HCT116 (cell line): ENCODE data around the gene TMOD1. TPM values are rescaled to one million over a fixed set of nuclear protein-coding genes. Genes with fewer than 3 reads are reported as not detected.

Source experiments
- ATAC-seq: fragments of 200-7000 bp; cut with Tn5 transposase; 2 replicates; pipeline ENCODE4 v1.9.1; 2020; ENCODE audit warnings: mild to moderate bottlenecking, moderate library complexity
- BruUV-seq: library from RNA; stranded (reverse); fragments of 400-500 nt; replicated peaks from 2 replicates; lab custom pipeline; 2021; lab: Mats Ljungman, UMichigan
- CTCF ChIA-PET: fragments of 300-600 bp; sonication (Branson Sonifier 250); formaldehyde crosslinking; loops from one replicate; lab custom pipeline; 2021; ENCODE audit warnings: antibody characterized with exemption; lab: Charles Lee
- POLR2A ChIA-PET: fragments of 300-600, 350-600 bp; sonication (Branson Sonifier 250); formaldehyde crosslinking; loops from one replicate; lab custom pipeline; 2021; ENCODE audit warnings: antibody characterized with exemption; lab: Charles Lee
- RAD21 ChIA-PET, 2 experiments: fragments of 300-600 bp; sonication (Branson Sonifier 250); formaldehyde crosslinking; loops; one replicate each; lab custom pipeline; 2023; ENCODE audit warnings: low total read pairs in 2 of 2; ENCODE audit not compliant: uncharacterized antibody in 2 of 2, unreplicated experiment in 2 of 2, low non-redundant PET in 1 of 2; lab: Charles Lee
- DNase-seq: peaks from one replicate; pipeline ENCODE4 v3.0.0-alpha.2; 2010; ENCODE audit warnings: low read depth, low spot score
- H2AFZ ChIP-seq: fragments of 200-600 bp; shearing (Covaris generic), sonication (generic); 2 replicates; pipeline ENCODE4 v1.6.1; 2017; ENCODE audit warnings: low read depth, mixed run types, mixed read lengths, antibody characterized with exemption, low read length; ENCODE audit not compliant: poor library complexity, severe bottlenecking
- H3K27ac ChIP-seq: 2 replicates; pipeline ENCODE4 v1.5.1; 2012; ENCODE audit warnings: low read depth, low read length
- H3K27me3 ChIP-seq: fragments of 200-600 bp; sonication (generic); 2 replicates; pipeline ENCODE4 v1.6.1; 2016; ENCODE audit warnings: mixed run types, low read length, mixed read lengths; ENCODE audit not compliant: insufficient read depth
- H3K36me3 ChIP-seq, 2 experiments: fragments of 200-500 bp in 1 of 2; fragments of 200-600 bp in 1 of 2; sonication (Bioruptor generic) in 1 of 2; sonication (generic) in 1 of 2; 2 replicates each; pipeline versions ENCODE4 v1.5.1 to v1.6.1; 2014 to 2016; ENCODE audit warnings: low read length in 2 of 2, inconsistent platforms in 1 of 2, mixed read lengths in 1 of 2, mixed run types in 1 of 2; ENCODE audit not compliant: insufficient read depth in 2 of 2, control insufficient read depth in 1 of 2
- H3K4me1 ChIP-seq, 2 experiments: fragments of 200-600 bp in 1 of 2; sonication (generic) in 1 of 2; 2 replicates each; pipeline versions ENCODE4 v1.5.1 to v1.6.1; 2012 to 2017; ENCODE audit warnings: low read length in 2 of 2, inconsistent platforms in 1 of 2, mild to moderate bottlenecking in 1 of 2, mixed read lengths in 1 of 2, mixed run types in 1 of 2, moderate library complexity in 1 of 2; ENCODE audit not compliant: insufficient read depth in 2 of 2, control insufficient read depth in 1 of 2
- H3K4me2 ChIP-seq: fragments of 200-600 bp; sonication (generic); 2 replicates; pipeline ENCODE4 v1.6.1; 2017; ENCODE audit warnings: mixed run types, low read length, mixed read lengths
- H3K4me3 ChIP-seq, 2 experiments: fragments of 200-600 bp in 1 of 2; sonication (generic) in 1 of 2; replicated peaks in 1 of 2; 2 replicates each; pipeline ENCODE4 v1.5.1; 2011 to 2016; ENCODE audit warnings: low read length in 2 of 2, control low read depth in 1 of 2, low read depth in 1 of 2, mild to moderate bottlenecking in 1 of 2, mixed read lengths in 1 of 2, mixed run types in 1 of 2
- H3K79me2 ChIP-seq: fragments of 200-600 bp; sonication (generic); 2 replicates; pipeline ENCODE4 v1.6.1; 2017; ENCODE audit warnings: mild to moderate bottlenecking, mixed run types, low read length, moderate library complexity, mixed read lengths; ENCODE audit not compliant: insufficient read depth
- H3K9ac ChIP-seq: fragments of 200-600 bp; sonication (generic); 2 replicates; pipeline ENCODE4 v1.6.1; 2016; ENCODE audit warnings: low read length, mixed read lengths
- H3K9me2 ChIP-seq: fragments of 200-600 bp; sonication (generic), shearing (Covaris generic); 2 replicates; pipeline ENCODE4 v1.6.1; 2017; ENCODE audit warnings: mixed run types, mild to moderate bottlenecking, moderate library complexity; ENCODE audit not compliant: insufficient read depth
- H3K9me3 ChIP-seq, 2 experiments: fragments of 200-500 bp in 1 of 2; fragments of 200-600 bp in 1 of 2; sonication (Bioruptor generic) in 1 of 2; sonication (generic) in 1 of 2; 2 replicates each; pipeline ENCODE4 v1.6.1; 2014 to 2017; ENCODE audit warnings: low read length in 2 of 2, mixed read lengths in 2 of 2, inconsistent platforms in 1 of 2, low read depth in 1 of 2, mild to moderate bottlenecking in 1 of 2, mixed run types in 1 of 2, moderate library complexity in 1 of 2; ENCODE audit not compliant: control insufficient read depth in 1 of 2, insufficient read depth in 1 of 2
- H4K20me1 ChIP-seq: fragments of 200-600 bp; sonication (generic), shearing (Covaris generic); 2 replicates; pipeline ENCODE4 v1.6.1; 2017; ENCODE audit warnings: mixed run types, mild to moderate bottlenecking, moderate library complexity; ENCODE audit not compliant: insufficient read depth
- ATF3 ChIP-seq: IDR thresholded peaks from 2 replicates; pipeline ENCODE4 v1.6.1; 2012
- CTCF ChIP-seq, 3 experiments: fragments of 200-600 bp in 1 of 3; sonication (generic) in 1 of 3; IDR thresholded peaks in 2 of 3; conservative IDR thresholded peaks in 1 of 3; 2 replicates each; pipeline ENCODE4 v1.5.1; 2012 to 2017; ENCODE audit warnings: low read depth in 2 of 3, low read length in 2 of 3, antibody characterized with exemption in 1 of 3, borderline replicate concordance in 1 of 3, control low read depth in 1 of 3, mild to moderate bottlenecking in 1 of 3, mixed read lengths in 1 of 3, mixed run types in 1 of 3, moderate library complexity in 1 of 3; ENCODE audit not compliant: insufficient read depth in 1 of 3
- FOSL1 ChIP-seq: IDR thresholded peaks from 2 replicates; pipeline ENCODE4 v1.6.1; 2012; ENCODE audit warnings: low read depth
- JUND ChIP-seq: IDR thresholded peaks from 2 replicates; pipeline ENCODE4 v1.6.1; 2012
- RAD21 ChIP-seq: IDR thresholded peaks from 2 replicates; pipeline ENCODE4 v1.6.1; 2012; ENCODE audit warnings: low read depth, mild to moderate bottlenecking
- SIN3A ChIP-seq: IDR thresholded peaks from 2 replicates; pipeline ENCODE4 v1.6.1; 2012; ENCODE audit warnings: low read depth
- TCF7L2 ChIP-seq: IDR thresholded peaks from 2 replicates; pipeline ENCODE4 v1.7.0; 2011; ENCODE audit warnings: borderline replicate concordance, inconsistent platforms; ENCODE audit not compliant: insufficient read depth, insufficient read length; ENCODE audit errors: extremely low read depth
- ZFX ChIP-seq: fragments of 450-650 bp; IDR thresholded peaks from 2 replicates; pipeline ENCODE4 v1.6.1; 2017
- ZNF274 ChIP-seq: fragments of 200-500 bp; sonication (Bioruptor generic); IDR thresholded peaks from 2 replicates; pipeline ENCODE4 v1.6.1; 2014; ENCODE audit warnings: mild to moderate bottlenecking, low read depth, low read length, inconsistent platforms
- intact Hi-C: fragments of 100-400 bp; cut with micrococcal nuclease; formaldehyde crosslinking; loops from 2 replicates; pipeline ENCODE4 v1.10.0; 2022
- total RNA-seq: library from RNA; stranded (reverse); gene quantifications from one replicate; pipeline ENCODE4 v1.2.1, GENCODE V29; 2021; ENCODE audit not compliant: unreplicated experiment

The TMOD1 gene
- total RNA-seq, 1 experiment from 2014 or later = 4.4 TPM

DNA sequence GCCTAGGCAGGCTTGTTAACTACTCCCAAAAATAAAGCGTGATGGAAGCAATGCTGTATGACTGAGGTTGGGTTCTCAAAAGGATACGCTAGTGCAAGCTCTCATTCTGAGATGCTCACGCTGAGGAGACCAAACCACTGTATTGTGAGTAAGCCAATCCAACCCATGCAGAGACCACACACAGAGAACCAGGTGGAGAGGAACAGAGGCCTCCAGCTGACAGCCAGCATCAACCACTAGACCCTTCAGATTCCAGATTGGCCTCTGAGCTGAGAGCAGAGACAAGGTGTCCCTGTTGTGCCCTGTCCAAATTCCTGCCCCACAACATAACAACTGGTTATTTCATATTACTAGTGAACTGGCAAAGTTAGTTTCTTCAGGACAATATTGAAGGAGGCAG is 127.2 kb downstream of the TMOD1 start:
- Histone ChIP-seq H3K27me3 (no peaks in the 10 kb centered on the region), H3K27ac (no peak overlapping the region), H3K36me3 (peaks cover 2 to 9% of the 10 kb centered on the region in 2 experiments; a peak in 3 of 4 replicates), H4K20me1 (no peaks in the 10 kb centered on the region), H3K9ac (no peak overlapping the region), H3K4me1 (peaks cover 3 to 8% of the 10 kb centered on the region in 2 experiments; a peak in 2 of 4 replicates), H2AFZ (no peak overlapping the region), H3K4me3 (no peak overlapping the region), H3K79me2 (peaks cover 38% of the 10 kb centered on the region), H3K9me2 (no peaks in the 10 kb centered on the region), H3K9me3 (no peaks in the 10 kb centered on the region), H3K4me2 (no peak overlapping the region)
- ChIA-PET POLR2A (no interaction called here), CTCF (interaction anchor here (0.8 kb wide), 1 partner anchor 10 kb away, joined by 3 read pairs; no protein-coding TSS in a partner anchor), RAD21 (no interaction called here)
- TF ChIP-seq RAD21 (no peak), JUND (no peak), TCF7L2 (no peak)
- no TSS peak for BruUV-seq
- intact Hi-C loops = no loop called here
- no peak for DNase-seq
- ATAC-seq = no peak

GRCh38 chr9:97629156-97629555 is 127.7 kb downstream of the TMOD1 start:
- H3K27me3 ChIP-seq = no peaks in the 10 kb centered on the region
- H3K79me2 ChIP-seq = peaks cover 43% of the 10 kb centered on the region
- intact Hi-C loops = no loop called here
- RAD21 ChIA-PET = no interaction called here
- no peak overlapping the region for H3K4me3 ChIP-seq
- TF ChIP-seq CTCF (IDR thresholded peaks at IDR 0.05 in 2 of 3, conservative IDR thresholded peaks at IDR 0.05 in 1 of 3; ENCODE audit: borderline replicate concordance in 1 of 3, insufficient read depth in 1 of 3, low read depth in 2 of 3, low read length in 2 of 3) (0 out of 6 replicates have a peak, but pooled peaks of 1 of the 3 experiments have one; percentile 3), ZNF274 (no peak), FOSL1 (no peak), SIN3A (no peak), TCF7L2 (no peak), ATF3 (no peak), ZFX (no peak)
- TF ChIP-seq, all 23 proteins: peak for 1
- DNase-seq = no peak
- ChIA-PET CTCF (no interaction called here), POLR2A (no interaction called here)
- no TSS peak for BruUV-seq
- Histone ChIP-seq H3K27ac (no peak overlapping the region), H3K9me3 (no peaks in the 10 kb centered on the region), H3K4me2 (no peak overlapping the region), H4K20me1 (no peaks in the 10 kb centered on the region), H3K9me2 (no peaks in the 10 kb centered on the region), H3K4me1 (peaks cover 3 to 8% of the 10 kb centered on the region in 2 experiments; a peak in 2 of 4 replicates), H3K9ac (no peak overlapping the region), H2AFZ (no peak overlapping the region), H3K36me3 (peaks cover 2 to 6% of the 10 kb centered on the region in 2 experiments; a peak in 3 of 4 replicates)
- no peak for ATAC-seq
